ENCODE measurements around the gene RAD50.
A peak's percentile ranks its signal among the peaks of the same experiment; 100 is the strongest.
"Not testable (repeated sequence)": the region's sequence is repeated elsewhere in the genome, so short reads cannot be mapped to it uniquely, and the experiment has no call there.

RAD50 gene

DNA sequence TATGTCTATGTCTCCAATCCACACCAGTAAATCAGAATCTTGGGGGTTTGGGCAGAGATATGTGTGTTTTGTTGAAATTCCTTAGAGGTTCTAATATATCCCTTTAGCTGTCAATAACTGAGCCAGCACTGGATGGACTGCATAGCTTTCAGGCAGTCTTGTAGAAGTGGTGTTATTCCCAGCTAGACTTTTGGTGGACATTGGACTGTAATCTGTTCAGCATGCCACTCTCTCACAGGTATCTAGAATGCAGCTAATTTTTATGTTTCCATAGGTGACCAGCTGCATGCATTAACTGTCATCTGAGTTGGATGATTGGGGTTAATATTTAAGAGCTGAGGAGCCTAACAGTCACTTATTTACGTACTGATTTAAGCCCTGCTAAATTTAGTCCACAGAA is 56.1 kb downstream of the RAD50 start:
- Mint-ChIP-seq H3K9me3 (peaks cover 8% of the 10 kb centered on the region), H3K27ac (no peak overlapping the region), H3K4me3 (no peak overlapping the region), H3K27me3 (ENCODE audit: low read depth, poor library complexity) (no peaks in the 10 kb centered on the region), H3K36me3 (ENCODE audit: low read depth) (peaks cover 55% of the 10 kb centered on the region), H3K4me1 (no peaks in the 10 kb centered on the region)
- TF ChIP-seq, protein P1, sequence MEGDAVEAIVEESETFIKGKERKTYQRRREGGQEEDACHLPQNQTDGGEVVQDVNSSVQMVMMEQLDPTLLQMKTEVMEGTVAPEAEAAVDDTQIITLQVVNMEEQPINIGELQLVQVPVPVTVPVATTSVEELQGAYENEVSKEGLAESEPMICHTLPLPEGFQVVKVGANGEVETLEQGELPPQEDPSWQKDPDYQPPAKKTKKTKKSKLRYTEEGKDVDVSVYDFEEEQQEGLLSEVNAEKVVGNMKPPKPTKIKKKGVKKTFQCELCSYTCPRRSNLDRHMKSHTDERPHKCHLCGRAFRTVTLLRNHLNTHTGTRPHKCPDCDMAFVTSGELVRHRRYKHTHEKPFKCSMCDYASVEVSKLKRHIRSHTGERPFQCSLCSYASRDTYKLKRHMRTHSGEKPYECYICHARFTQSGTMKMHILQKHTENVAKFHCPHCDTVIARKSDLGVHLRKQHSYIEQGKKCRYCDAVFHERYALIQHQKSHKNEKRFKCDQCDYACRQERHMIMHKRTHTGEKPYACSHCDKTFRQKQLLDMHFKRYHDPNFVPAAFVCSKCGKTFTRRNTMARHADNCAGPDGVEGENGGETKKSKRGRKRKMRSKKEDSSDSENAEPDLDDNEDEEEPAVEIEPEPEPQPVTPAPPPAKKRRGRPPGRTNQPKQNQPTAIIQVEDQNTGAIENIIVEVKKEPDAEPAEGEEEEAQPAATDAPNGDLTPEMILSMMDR (IDR thresholded peaks at IDR 0.05), result no peak
- no peak for DNase-seq

DNA sequence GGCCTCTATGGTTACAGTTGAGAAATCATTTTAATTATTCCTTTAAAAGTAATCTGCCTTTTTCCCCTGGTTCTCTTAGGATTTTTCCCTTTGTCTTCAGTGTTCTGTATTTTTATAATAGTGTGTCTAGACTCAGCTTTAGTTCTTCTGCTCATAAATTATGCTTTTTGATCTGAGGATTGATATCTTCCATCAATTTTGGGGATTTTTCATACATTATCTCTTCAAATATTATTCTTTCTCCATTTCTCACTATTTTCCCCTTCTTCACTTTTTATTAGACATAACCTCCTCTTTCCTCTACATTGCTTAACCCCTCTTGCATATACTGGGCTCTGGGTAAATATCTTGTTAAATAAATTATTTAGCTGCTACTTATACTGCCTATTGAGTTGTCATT is 64.9 kb downstream of the RAD50 start:
- H3K4me3 Mint-ChIP-seq, result no peak overlapping the region
- TF ChIP-seq, protein P1 (IDR thresholded peaks at IDR 0.05), result no peak
- H3K36me3 Mint-ChIP-seq (ENCODE audit: low read depth), result peaks cover 74% of the 10 kb centered on the region
- no peak for DNase-seq
- no peaks in the 10 kb centered on the region for H3K4me1 Mint-ChIP-seq
- no peaks in the 10 kb centered on the region for H3K9me3 Mint-ChIP-seq
- no peak overlapping the region for H3K27ac Mint-ChIP-seq
- H3K27me3 Mint-ChIP-seq (ENCODE audit: low read depth, poor library complexity), result no peaks in the 10 kb centered on the region

DNA sequence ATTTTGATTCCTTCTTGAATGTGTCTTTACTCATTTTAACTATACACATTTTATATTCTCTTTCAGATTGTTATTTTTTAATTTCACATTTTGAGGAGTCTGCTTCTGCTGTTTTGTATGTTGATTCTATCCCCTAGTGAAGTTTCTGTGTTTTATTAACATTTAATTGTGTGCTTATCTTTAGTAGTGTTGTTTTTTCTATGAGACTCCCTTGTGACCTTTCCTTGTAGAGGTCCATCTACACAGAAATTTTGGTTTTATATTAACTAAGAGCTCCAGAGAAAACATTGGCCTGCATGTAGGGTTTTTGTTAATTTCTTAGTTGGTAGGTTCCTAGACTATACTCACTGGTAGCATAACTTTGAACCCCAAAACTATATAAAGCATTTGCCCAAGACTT is 65.8 kb downstream of the RAD50 start:
- Mint-ChIP-seq H3K27me3 (ENCODE audit: low read depth, poor library complexity) (no peaks in the 10 kb centered on the region), H3K9me3 (no peaks in the 10 kb centered on the region), H3K27ac (no peak overlapping the region), H3K4me3 (no peak overlapping the region), H3K4me1 (peaks cover 4% of the 10 kb centered on the region), H3K36me3 (ENCODE audit: low read depth) (peaks cover 69% of the 10 kb centered on the region)
- DNase-seq, result no peak
- TF ChIP-seq, protein P1 (IDR thresholded peaks at IDR 0.05), result no peak

DNA sequence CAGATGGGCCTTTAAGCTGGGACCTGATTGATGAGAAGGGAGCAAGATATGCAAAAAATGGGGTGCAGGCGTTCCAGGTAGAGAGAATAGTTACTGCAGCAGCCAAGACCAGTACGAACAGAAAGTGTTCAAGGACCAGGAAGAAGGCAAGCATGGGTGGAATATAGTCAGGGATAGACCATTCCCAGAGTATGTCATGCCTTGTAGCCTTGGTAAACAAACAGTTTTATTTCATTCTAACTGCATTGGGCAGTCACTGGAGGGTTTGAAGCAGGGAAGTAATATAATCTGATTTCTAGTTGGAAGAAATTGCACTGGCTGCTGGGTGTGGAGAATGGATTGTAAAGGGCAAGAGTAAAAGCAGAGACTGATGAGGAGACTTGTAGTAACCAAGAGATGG is 70.7 kb downstream of the RAD50 start:
- Mint-ChIP-seq H3K27me3 (ENCODE audit: low read depth, poor library complexity) (no peaks in the 10 kb centered on the region), H3K27ac (peak overlapping the region; percentile 5), H3K36me3 (ENCODE audit: low read depth) (peaks cover 62% of the 10 kb centered on the region), H3K4me1 (peaks cover 7% of the 10 kb centered on the region), H3K4me3 (no peak overlapping the region), H3K9me3 (no peaks in the 10 kb centered on the region)
- TF ChIP-seq, protein P1 (IDR thresholded peaks at IDR 0.05), result no peak
- no peak for DNase-seq

DNA sequence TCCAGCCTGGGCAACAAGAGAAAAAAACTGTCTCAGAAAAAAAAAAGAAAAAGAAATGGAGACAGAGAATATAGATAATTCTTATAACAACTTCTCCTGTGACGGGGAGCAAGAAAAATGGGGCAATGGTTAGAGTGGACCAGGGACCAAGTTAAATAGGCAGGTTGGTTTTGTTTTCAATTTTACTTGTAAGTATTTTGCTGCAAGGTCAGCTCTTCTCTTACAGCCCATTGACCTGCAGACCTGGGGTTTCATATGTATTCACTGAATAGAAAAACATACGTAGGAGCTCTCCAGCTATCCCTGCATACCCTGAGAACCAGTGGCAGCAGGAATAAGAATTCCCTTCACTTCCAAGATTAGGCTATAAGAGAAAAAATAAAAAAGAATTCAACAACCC is 72.0 kb downstream of the RAD50 start:
- Mint-ChIP-seq H3K27me3 (ENCODE audit: low read depth, poor library complexity) (no peaks in the 10 kb centered on the region), H3K4me1 (peaks cover 7% of the 10 kb centered on the region), H3K4me3 (no peak overlapping the region), H3K27ac (no peak overlapping the region), H3K36me3 (ENCODE audit: low read depth) (peaks cover 49% of the 10 kb centered on the region), H3K9me3 (no peaks in the 10 kb centered on the region)
- DNase-seq, result no peak
- TF ChIP-seq, protein P1 (IDR thresholded peaks at IDR 0.05), result no peak

DNA sequence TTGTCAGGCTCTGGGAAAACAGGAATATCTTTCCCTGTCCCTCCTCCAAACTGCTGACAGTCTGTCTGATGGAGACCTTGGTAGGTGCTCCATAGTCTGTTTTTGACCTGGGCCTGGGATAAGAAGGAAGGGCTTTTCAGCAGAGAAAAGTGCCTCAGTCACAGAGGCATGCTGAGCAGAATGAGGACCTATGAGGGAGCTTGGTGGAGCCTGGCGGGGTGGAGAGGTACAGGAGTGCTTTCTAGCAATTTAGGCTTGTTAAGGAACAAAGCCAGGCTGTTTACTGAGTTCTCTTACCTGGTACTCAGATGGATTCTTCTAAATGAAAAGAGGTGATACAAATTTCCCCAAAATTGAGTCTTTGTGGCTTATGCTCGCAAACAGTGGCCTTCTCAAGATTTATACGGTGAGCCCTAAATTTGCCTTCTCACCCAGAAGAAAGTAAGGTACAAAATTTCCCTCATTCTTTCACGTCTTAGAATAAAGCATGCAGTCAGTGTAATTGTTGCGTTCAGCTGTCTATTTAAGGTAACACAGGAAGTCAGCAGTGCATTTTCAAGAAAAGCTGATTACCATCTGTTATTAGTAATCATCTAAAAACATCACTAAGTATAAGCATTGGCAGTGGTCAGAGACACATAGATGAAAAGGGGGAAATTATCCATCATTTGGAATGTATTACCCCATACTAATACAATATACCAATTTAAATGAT is 72.6 kb downstream of the RAD50 start:
- no peak for DNase-seq
- H3K4me3 Mint-ChIP-seq, result no peak overlapping the region
- TF ChIP-seq, protein P1 (IDR thresholded peaks at IDR 0.05), result no peak
- H3K36me3 Mint-ChIP-seq (ENCODE audit: low read depth), result peaks cover 50% of the 10 kb centered on the region
- H3K9me3 Mint-ChIP-seq, result no peaks in the 10 kb centered on the region
- peaks cover 7% of the 10 kb centered on the region for H3K4me1 Mint-ChIP-seq
- H3K27ac Mint-ChIP-seq, result peak overlapping the region; percentile 50
- H3K27me3 Mint-ChIP-seq (ENCODE audit: low read depth, poor library complexity), result no peaks in the 10 kb centered on the region

DNA sequence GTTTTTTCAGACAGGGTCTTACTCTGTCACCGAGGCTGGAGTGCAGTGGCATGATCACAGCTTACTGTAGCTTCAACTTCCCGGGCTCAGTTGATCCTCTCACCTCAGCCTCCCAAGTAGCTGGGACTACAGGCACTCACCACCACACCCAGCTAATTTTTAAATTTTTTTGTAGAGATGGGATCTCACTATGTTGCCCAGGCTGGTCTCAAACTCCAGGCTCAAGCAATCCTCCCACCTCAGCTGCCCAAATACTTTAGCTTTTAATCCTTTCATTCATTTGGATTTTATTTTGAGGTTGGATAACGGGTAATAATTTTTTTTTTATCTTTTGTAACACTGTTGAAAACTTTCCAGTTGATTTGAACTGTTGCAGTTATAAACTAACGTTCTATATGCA is 76.8 kb downstream of the RAD50 start:
- H3K36me3 Mint-ChIP-seq (ENCODE audit: low read depth), result peaks cover 54% of the 10 kb centered on the region
- not testable (repeated sequence) for H3K27me3 Mint-ChIP-seq (ENCODE audit: low read depth, poor library complexity); H3K4me1 Mint-ChIP-seq; H3K4me3 Mint-ChIP-seq; H3K9me3 Mint-ChIP-seq; DNase-seq; H3K27ac Mint-ChIP-seq

All from nephron progenitor cell (in vitro differentiated cells).